ENCODE results near the gene MTG2. TPM values are rescaled to one million over a fixed set of nuclear protein-coding genes. Genes with fewer than 3 reads are reported as not detected.

The MTG2 gene
- total RNA-seq, 1 donor from 2014 or later, result 14.8 TPM

DNA sequence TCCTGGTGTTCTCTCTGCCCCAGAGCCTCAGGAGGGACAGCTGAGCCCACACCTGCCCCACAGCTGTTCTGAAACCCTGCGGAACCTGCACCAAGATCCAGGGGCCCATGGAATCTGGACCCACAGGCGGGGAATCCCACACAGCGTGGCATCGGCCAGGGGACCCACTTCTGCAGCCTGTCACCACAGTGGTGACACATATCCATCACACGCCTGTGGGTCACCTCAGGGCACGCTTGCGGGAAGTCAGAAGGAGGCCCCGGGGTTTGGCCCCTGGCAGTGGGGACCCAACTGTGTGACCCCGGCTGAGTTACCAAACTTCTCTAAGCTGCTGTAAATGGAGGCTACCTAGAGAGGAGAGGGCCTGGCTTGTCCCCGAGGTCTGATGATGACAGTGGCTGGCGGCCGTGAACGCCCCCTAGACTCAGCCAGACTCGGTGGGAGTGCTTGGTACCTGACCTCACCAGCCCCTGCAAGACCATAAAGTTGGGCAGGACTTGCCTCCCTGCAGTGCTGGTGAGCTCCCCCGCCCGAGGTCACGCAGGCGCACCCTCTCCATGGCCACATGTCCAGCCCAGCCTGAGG, 39.5 kb downstream of the MTG2 start:
- no peak for DNase-seq

GRCh38 chr20:62222972-62223371, 40.1 kb downstream of the MTG2 start:
- DNase-seq, result no peak

- DNase-seq, result no peak
Measured at GRCh38 chr20:62223571-62223970, 40.7 kb downstream of the MTG2 start.

GRCh38 chr20:62224113-62224855, 41.5 kb downstream of the MTG2 start:
- no peak for DNase-seq

- no peak for DNase-seq
Measured at GRCh38 chr20:62225026-62225425, 42.2 kb downstream of the MTG2 start.

- no peak for DNase-seq
Measured at GRCh38 chr20:62225820-62226635, 43.2 kb downstream of the MTG2 start.

- DNase-seq, result no peak
Measured at GRCh38 chr20:62226707-62227590, 44.1 kb downstream of the MTG2 start.

GRCh38 chr20:62227591-62227976, 44.8 kb downstream of the MTG2 start:
- DNase-seq, result no peak

GRCh38 chr20:62227977-62228958, 45.4 kb downstream of the MTG2 start:
- DNase-seq, result no peak

GRCh38 chr20:62228982-62229545, 46.2 kb downstream of the MTG2 start:
- no peak for DNase-seq

- no peak for DNase-seq
Measured at GRCh38 chr20:62229667-62230066, 46.8 kb downstream of the MTG2 start.

DNA sequence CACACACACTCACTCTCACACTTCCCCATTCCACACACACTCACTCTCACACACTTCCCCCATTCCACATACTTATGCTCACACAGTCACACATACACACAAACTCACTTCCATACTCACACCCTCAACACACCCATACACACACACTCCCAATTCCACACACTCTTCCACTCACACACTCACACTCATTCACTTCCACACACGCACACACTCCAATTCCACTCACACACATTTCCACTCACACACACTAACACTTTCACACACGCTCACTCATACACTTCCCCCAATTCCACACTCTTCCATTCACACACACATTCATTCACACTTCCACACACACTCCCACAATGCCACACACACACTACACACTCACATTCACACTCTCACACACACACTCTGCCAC, 47.4 kb downstream of the MTG2 start:
- DNase-seq, result no peak

DNA sequence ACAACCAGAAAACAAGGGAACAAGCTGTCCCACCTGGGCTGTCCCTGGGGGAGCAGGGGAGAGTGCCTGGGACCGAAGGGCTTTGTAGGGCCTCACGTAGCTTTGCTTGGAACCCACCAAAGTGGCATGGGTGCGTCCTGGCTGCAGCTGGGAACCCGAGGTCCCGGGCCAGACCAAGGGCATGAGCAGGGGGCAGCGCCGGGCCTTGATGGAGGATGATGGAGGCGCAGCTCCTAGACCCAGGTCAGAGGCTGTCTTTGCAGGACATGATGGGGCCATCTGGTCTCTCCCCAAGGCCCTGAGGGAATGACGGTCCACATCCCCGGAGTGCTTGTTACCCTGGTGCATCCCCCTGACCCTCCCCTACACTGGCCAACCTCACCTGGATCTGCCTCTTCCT, 47.9 kb downstream of the MTG2 start:
- no peak for DNase-seq

DNA sequence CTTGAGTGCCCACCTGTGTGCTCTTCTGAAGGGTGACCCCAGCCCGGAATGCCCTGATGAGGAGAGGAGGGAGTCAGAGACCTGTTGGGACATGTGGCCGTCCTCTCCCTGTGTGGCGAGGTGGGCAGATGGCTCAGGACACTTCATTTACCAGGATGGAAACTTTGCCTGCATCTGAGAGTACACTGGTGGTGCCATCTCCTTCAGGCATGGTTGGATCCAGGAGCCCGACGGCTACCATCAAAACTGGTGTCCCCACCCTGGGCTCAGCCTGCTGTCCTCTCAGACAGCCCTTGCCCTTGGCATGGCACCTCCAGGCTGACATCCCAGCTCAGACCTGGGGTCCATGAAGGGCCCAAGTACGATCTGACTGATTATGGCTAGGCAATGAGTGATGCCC, 48.5 kb downstream of the MTG2 start:
- no peak for DNase-seq

- no peak for DNase-seq
Measured at GRCh38 chr20:62232194-62232593, 49.4 kb downstream of the MTG2 start.

GRCh38 chr20:62232770-62233645, 50.2 kb downstream of the MTG2 start:
- no peak for DNase-seq

- DNase-seq, result no peak
Measured at GRCh38 chr20:62233684-62234083, 50.9 kb downstream of the MTG2 start.

GRCh38 chr20:62234339-62234738, 51.5 kb downstream of the MTG2 start:
- DNase-seq, result no peak

- no peak for DNase-seq
Measured at GRCh38 chr20:62235001-62235776, 52.4 kb downstream of the MTG2 start.

Data from occipital lobe (tissue), 2 donors.